Activated T-helper 1 cell treated with anti-CD3 and anti-CD28 coated beads, Interleukin-2, amount 50 U/mL, for 16 hours (primary cell): ENCODE data around the gene RIT2.

Source experiments
- DNase-seq, 2 donors: peaks; one replicate each; pipeline ENCODE4 v3.0.0-alpha.2; 2020; ENCODE audit warnings: low read depth in 1 of 2, low spot score in 1 of 2

The RIT2 gene

DNA sequence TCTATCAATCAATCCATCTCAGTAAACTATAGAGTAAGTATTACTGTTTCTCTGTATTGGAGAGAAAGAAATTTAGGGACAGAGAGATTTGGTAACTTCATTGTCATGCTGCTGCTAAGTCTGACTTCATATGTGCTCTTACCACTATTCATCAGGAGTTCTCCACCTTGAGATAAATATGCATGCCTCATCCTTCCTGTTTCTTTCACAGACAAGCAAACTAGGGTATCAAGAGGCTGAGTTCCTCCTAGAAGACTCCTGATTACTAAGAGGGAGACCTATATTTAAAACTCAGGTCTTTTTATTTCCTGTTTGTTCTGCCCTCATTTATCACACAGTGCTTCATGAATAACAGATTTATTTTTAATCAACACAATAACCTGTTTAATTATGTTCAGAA, 34.1 kb downstream of the RIT2 start:
- no peak for DNase-seq

DNA sequence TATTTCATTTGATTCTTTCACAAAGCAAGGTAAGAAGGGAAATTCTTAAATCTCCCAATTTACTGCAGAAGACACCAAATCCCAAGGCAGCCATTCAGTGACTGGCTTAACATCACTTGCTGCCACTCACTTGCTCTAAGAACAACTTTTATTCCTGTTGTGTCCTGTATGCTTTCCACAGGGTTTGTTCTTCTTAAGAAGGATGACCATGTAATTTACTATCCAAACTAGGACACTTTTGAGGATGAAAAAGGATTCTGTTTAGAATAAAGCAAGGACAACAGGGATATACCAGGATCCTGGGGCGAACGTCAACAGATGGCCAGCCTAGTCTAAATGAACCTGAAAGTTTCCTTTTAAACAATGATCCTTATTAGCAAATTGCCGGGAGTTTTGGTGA, 34.8 kb downstream of the RIT2 start:
- no peak for DNase-seq

DNA sequence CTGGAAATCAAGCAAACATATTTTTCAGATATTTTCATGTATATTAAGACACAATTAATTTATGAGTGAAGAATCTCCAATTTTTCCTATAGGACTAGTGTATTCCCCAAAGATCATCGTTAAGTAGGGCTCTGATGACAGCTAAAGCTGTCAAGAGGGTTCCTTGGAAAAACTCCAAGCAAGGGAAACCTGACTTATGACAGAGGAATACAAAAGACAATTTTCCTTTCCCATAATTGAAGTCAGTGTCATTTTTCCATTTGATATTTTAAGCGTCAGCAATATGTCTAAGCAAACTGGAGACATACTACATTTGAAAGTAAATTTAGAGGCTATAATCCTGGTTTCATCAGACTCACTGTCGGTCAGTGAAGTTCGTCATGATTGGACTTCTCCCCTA, 36.1 kb downstream of the RIT2 start:
- no peak for DNase-seq

DNA sequence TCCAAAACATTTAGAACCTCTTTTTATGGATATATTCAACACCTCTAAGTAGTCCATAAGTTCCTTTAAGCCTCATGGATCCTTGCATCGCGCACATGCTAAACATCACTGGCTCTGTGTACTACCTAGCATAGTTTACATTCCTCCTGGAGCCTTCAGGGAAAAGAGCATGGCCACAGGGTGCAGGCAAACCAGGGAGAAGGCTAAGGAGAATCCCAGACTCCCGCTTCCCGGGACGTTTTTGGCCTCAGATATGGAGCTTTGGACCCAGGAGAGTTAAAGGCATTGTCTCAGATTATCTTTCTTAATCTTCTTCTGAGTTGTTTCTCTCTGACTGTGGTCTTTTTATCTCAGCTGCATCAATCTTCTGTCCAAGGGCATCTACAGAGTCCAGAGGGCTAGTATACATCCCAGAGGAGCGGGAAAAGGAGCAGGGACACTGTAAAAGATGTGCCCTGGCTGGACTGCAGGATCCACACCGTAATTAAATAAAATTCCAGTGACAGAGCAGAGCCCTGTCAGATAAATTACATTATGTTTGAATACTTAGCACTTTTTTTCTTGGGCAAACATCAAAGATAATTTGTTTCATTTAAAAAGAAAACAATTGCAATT, 36.9 kb downstream of the RIT2 start:
- no peak for DNase-seq

DNA sequence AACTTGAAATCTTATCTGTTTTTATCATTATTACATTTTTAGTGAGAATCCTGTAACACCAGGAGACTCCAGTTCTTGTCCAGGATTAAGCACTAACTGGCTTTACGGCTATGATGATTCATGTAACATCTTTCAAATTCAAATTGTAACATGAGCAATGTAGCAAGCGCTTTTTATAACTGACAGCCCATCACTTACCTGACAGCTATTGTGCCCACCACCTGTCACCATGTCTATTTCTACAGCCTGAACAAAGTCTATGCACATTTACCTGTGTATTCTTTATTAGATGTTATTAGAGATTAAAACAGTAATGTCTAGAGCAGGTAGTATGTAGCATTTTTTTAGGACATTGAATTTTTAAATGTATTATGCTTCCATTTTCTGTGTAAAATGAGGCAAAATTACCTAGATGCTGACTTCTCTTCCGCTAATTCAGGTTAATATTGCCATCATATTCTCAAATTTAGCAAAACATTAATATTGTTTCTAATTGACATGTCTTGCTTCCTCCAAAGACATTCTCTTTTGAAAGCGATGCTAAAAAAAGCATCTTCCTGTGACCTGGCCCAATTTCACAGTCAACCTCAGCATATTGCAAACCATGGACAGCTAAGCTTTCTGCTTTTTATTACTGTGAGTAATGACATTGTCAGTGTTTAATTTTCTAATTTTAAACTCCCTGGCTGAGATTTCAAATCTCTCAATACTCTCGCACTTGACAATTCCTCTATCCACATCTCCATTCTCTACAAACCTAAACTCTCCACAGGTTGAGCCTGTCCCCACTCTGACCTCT, 37.8 kb downstream of the RIT2 start:
- no peak for DNase-seq

DNA sequence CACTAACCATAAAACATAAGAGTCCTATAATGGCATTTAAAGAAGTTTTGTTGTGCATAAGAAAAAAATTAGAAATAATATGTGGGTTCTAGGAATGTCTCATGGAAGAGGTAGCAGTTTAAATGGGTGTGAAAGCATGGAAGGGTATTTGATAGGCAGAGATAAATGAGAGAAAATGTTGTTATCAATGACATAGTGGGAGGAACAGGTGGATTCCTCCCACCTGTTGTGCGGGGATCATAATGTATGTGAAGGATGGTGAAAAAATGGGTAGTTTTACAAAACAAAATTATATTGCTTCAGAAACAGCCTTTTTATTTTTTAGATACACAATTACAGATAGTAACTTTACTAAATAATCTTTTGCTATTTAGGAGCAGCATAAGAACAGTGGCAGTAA, 41.7 kb downstream of the RIT2 start:
- no peak for DNase-seq

DNA sequence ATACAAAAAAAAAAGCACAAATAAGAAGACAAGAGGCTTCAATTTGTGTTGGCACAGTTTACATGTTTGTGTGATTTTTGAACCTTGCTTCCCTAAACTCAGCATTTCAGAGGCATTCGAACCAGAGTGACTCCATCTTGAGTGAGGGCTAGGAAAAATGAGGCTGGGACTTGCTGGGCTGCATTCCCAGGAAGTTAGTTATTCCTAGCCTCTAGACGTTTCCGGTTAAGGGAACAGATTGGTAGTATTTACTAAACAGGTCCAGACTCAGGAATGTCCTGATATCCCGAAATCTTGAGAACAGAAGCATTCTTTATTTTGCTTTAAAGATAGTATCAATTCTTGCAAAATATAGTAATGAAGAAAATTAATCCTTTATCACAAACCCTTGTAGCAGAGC, 46.7 kb downstream of the RIT2 start:
- no peak for DNase-seq

DNA sequence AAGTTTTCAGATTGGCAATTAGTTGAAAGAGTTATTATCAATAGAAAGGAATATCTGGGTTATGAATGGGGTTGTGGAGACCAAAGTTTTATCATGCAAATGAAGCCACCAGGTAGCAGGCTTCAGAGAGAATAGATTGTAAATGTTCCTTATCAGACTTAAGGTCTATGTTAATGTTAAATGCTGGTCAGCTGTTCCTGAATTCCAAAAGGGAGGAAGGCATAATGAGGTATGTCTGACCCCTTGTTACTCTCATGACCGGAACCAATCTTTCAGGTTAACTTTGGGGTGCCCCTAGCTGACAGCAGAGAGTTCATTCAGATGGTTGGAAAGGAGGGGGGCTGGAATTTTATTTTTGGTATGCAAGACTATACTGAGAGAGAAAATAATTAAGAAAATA, 47.9 kb downstream of the RIT2 start:
- no peak for DNase-seq

DNA sequence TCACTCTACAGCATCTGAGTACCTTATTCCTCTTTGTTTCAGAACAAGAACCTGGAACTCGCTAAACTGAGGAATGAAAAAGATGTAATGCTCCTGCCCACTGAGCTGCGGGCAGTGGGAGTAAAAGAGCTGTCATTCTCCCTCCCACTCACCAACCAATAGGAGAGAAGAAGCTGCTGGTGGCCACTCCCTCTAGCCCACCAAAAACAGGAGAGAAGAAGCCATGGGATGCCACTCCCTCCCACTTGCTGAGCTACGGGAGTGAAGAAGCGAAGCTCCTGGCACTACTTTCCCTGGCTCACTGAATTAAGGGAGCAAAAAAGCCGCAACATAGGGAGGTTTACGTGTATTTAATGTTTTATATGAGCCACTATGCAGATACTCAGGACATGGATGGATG, 53.7 kb downstream of the RIT2 start:
- no peak for DNase-seq

DNA sequence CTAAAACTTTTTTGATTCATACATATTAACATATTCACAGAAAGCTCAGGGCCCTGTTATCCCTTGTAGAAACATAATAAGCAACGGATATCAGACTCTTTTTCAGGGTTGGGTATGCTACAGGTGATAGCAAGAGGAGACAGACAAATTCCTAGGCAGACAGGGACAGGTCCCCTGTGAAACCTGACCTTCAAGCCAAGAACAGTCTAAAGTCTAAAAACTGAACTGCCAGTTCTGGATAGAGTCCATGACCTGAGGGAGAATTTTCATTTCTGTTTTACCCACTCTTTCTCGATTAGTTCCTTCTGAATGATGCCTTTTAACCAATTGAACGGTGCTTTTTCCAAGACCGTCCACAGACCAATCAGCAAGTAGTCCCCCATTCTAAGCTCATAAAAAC, 54.2 kb downstream of the RIT2 start:
- no peak for DNase-seq

DNA sequence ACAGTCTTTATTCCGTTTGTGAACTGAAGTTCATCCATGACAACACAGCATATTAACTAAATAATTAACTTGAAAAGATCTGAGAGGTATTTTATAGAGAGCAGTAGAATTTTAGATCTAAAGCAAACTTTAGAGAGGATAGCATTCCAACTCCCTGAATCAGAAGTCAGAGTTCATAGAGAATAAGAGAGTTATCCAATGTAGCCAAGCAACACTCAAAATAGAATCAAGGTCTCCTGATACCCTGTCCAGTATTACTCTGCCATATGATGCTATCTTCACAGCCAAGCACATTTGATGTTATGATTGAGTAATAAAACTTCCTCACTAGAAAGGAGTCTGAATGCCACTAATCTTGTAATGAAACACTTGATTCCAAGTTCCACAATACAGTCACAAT, 55.5 kb downstream of the RIT2 start:
- DNase-seq, result no peak

DNA sequence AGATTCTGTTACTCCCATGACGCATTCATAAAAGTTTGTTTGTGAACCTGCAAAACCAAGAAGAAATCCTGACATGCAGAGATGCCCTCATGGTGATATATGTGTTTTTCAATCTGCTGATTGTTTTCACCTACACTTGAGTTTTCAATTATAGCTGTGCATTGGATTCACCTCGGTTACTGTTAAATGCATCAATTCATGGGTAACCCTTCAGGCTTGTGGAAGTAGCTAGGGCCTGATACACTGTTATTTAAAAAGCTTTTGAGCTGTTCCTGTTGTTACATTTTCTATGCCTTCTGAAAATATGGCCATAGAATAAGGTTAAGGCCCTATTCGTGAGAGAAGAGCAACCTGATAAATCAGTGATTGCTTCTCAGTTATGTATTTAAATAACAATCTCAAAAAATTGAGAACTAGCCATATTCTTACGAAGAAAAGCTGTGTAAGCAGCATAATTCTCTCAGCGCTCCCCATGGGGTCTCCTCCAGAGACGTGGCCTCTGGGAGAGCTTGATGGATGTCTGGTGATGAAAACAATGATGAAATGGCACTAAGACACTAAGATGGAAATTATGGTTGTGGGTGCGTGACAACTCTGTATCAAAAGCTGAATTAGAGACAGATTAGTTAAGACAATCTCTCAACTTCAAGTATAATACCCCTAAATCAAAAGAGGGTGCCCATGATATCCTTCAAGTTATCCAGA, 60.5 kb downstream of the RIT2 start:
- DNase-seq, result no peak

DNA sequence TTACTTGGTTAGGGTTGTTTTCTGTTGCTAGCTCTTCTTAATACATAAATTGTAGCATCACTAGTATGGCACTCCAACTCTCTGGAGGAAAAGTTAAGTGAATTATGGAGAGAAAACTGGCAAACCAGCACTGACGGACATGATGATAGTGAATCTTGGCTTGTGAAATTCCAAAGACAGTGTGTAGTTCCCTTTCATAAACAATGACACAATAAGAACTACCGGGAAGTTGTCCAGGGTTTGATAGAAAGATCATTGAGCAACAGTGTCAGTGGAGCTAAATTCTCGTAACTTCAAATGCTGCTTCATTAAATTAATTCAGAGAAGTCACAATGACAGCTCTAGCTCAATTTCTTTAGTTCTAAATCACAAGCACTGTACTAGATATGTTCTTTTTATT, 66.5 kb downstream of the RIT2 start:
- no peak for DNase-seq

DNA sequence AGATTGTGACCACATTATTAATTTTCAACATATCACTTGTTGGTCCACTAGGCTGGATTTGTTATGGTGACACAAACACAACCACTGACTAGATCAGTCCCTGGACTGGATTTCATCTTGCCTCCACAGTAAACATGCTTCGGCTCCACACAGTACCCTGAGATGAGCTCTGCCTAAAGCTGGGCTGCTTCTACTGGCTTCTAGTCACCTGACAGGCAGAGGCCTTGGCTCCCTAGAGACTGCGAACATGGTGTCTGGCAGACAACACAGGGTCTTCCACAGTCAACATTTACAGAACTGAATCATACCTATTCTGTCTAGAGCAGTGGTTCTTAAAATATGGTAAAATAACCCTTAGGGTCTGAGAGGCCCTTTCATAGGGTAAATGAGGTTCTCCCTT, 69.2 kb downstream of the RIT2 start:
- DNase-seq, result no peak

DNA sequence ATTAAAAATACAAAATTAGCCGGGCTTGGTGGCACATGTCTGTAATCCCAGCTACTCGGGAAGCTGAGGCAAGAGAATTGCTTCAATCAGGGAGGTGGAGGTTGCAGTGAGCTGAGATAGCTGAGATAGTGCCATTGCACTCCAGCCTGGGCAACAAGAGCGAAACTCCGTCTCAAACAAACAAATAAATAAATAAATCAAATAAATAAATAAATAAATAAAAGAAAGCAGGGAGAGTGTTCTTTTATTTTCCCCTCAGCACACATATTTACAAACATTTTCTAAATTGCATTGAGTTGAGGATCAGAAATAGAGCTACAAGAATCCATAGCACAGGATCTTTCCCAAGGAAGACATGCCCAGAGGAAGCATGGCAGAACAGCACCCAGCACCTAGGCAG, 71.9 kb downstream of the RIT2 start:
- DNase-seq, result no peak

DNA sequence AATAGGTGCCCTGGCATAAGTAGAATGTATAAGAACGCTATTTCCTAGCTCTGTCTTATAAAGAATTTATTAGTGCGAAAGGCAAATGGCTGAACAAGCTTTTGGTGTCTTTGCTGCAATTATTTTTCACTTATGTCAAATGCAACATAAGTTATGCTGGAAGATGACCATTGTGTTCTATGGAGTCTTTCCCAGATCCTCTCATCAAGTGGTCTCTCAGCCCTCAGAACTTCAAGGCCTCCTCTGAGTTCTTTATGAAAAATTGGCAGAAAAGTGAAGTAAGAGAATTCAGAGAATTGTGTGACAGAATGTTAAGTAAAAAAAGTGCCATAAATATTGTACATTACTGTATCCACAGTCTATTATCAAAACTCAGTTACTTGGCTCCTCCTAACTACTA, 75.2 kb downstream of the RIT2 start:
- DNase-seq, result no peak

DNA sequence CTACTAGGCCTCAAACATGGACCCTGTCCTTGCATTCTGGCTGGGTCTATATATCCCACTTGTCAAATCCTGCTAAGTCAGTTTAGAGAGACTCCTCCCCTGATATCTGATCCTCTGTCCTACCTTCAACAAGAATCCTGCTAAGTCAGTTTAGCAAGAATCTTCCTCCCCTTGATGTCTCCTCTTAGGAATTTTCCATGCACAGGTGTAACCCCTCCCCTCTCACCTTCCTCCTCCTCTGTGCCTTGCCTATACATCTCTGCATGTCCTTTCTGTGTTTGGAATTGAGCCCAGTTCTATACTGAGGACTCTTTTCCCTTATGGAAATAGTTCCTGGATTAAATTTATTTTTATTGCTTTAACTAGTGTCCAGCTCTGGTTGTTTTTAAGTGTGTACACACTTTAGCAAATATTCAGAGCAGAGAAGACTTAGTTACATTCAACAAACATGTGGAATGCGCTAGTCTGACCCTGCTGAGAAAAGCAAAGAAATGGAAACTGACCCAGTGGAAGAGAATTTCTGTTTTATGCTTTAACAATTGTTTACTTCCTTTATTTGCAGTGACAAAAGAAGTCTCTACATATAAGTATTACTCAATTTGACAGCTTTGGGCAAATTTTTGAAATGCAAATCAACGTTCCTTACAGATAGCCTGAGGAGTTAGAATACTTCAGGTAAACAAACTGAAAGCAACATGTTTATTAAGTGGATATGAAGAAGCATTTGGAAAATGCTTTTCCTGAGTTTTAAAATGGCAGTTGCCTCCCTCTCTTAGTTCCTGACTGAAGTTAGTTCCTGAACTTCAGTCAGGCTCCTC, 80.6 kb downstream of the RIT2 start:
- no peak for DNase-seq

DNA sequence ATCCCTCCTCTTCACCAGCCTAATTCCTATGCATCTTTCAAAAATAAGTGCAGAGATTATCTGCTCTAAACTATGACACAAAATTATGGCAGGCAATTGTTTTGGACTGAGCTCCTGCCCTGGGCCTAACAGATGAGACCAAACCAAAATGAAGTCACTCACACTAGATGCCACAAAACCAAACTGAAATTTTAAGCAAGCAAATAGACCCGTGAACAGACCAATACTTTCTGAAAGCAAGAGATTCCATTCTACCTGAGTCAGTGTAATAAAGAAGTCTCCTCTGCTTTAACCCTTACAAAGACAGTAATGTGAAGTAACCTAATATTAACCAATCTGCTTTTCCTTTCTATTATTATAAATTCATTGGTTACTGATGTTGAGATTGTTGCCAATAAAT, 84.3 kb downstream of the RIT2 start:
- DNase-seq, result no peak

DNA sequence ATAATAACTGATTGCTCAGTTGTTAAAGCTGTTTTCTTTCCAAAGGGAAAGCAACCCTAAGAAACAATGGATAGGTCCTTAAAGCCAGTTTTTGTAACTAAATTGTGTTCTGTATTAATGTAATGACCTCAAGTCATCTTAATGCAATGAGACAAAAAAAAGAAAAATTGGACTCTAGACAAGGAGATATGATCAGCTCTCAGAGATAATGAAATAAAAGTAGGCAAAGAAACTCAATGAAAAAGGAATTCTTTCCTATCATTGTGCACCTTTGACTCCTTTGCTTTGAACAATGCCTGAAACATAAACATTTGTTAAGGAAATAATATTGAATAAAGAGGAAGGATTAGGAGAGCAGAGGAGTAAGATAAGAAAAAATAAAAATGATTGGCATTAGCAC, 86.1 kb downstream of the RIT2 start:
- DNase-seq, result no peak

DNA sequence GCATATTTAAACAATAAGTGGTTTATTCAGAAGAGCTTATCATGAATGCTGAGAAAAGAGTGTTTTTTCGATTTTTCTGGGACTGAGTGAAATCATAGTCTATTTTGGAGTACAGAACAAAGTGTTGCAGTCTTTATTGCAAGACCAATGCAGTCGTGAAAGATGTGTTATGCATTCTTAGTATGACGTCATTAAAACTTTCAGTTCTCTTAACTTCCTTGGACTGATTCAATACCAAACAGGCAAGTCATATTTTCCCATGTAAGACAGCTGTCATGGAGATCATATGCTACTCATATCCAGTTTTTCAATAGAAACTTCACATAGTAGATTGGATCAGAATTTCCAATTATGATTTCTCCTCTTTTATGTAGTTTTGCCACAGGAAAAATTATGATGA, 92.6 kb downstream of the RIT2 start:
- no peak for DNase-seq

DNA sequence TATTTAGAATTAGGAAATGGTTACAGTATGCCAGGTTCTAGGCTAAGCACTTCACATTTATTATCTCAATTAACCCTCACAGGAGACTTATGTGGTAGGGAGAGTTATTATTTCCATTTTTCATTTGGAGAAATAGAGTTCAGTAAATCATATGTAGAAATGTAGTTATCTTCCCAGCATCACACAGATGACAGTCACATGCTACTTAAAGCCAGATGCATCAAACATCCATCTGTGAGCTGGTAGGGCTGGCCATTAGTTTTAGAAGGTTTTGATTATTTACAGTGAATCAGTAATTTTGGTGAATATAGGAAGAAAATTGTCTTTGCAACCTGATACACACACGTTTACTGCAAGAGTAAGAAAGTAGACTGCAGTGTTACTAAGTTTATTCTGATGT, 97.9 kb downstream of the RIT2 start:
- DNase-seq, result no peak

DNA sequence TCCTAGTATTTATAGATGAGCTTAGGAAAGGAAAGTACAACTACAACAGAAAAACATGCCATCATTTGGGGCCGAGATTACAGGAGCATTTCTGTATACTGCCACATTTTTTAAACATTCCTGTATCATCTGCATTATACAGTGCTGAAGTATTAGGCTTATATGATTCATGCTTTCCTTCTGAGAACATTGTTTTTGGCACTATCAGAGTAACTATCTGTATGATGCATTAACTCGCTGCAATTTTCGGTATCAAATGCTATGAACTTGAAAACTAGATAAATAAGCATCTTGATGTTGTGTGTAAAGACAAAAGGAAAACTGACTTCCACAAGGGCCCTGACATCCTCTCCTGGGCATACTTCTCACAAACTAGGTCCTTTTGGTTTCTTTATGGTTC, 102.0 kb downstream of the RIT2 start:
- no peak for DNase-seq
